ENCODE results near the gene SEC61A1.

SEC61A1 gene

DNA sequence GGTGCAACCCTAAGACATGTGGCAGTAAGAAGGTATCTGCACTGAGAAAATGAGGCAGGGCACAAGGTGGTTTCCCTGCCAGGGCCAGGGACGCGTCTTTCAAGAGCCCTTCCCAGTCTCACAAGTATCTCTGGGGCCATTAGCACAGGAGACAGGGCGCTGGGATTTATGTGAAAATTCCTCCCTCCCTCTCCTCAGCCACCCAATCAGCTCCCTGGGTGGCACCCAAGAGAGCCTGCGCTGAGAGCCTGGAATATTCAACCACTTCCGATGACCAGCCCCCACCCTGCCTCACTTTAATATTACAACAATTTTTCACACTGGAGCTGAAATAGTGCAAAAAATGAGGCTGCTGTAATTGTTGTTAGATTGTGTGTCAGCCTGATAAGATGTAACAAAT lies 26.1 kb downstream of the SEC61A1 start:
- DNase-seq = no peak

GRCh38 chr3:128078875-128079274 lies 26.6 kb downstream of the SEC61A1 start:
- no peak for DNase-seq

DNA sequence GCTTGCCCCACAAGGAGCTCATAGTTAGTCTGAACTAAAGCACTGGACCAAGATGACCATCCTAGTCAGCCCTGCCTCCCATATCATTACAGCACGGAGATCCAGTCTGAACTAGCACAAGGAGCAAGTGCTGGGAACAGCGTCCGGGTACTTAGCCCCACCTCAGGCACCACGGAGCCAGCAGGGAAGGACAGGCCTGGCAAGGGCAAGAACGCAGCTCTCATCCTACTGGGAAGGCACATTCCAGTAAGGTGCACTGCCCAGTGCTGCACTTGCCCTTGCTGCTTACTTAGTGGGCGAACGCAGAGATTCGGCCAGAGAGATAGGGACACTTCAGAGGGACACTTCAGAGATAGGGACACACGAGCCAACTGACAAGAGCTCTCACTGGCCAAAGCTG lies 27.6 kb downstream of the SEC61A1 start:
- no peak for DNase-seq

- no peak for DNase-seq
Observed at GRCh38 chr3:128080323-128081080, 28.3 kb downstream of the SEC61A1 start.

- no peak for DNase-seq
Observed at GRCh38 chr3:128081226-128081625, 29.0 kb downstream of the SEC61A1 start.

GRCh38 chr3:128081846-128082245 lies 29.6 kb downstream of the SEC61A1 start:
- no peak for DNase-seq

DNA sequence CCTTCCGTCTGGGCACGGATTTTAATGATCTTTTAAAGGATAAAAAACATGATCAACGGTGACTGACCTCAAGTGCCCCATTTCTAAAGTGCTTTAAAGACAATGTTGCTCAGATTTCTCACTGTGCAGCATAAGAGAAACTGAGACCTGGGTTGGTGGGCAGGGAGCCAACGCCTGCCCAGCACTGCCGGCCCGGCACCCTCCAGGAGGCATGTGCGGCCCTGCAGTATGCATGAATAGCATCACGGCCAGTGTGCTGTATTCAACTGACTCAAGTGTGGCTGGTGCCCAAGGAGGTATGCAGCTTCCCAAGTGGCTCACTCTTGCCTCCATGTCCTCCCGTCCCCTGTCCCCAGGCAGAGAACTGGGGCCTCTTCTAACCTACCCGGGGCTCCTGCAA lies 30.3 kb downstream of the SEC61A1 start:
- no peak for DNase-seq

DNA sequence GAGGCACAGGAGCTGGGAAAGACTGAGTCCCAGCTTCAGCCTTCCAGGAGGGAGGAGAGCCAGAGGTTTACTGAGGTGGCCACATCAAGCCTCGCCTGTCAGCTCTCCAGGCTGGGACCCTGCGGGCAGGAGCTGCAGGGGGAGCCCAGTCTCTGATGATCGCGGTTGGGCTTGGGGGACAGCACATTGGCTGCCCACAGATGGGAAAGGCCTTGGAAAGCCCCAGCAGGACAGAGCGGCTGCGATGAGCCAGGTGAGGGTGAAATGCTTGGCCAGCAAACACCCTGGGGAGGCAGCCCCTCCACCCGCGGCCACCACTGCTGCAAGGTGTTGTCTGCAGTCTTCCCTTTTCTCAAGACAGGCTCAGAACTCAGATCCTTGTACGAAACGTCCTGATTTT lies 31.2 kb downstream of the SEC61A1 start:
- DNase-seq = no peak

DNA sequence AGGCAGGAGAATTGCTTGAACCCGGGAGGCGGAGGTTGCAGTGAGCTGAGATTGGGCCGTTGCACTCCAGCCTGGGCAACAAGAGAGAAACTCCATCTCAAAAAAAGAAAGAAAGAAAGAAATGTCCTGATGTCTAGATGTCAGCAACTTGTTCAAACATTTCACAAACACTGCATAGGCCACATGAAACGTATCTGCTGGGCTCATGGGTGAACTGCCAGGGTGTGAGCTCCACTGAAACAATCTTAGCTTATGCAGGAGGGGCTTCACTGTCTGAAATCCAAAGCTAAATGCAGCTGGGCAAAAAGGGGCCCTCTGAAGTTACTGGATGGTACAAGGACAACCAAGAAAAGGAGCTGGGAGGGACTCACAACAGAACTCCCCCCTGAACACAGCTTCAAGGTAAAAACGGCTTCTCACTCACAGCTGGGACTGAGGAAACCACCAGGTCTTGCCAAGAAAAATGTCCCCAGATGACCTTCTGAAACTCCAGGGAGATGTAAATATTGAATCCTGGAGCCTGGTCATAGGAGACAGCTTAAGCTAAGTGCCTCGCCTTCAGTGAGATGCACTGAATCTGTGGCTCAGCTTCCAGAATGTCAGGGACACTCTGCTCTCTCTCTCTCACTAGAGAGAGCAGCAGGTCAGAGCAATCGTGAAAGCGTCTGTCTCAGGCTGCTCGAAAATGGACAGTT lies 31.9 kb downstream of the SEC61A1 start:
- no peak for DNase-seq

- no peak for DNase-seq
Observed at GRCh38 chr3:128084675-128085021, 32.4 kb downstream of the SEC61A1 start.

GRCh38 chr3:128089135-128089534 lies 36.9 kb downstream of the SEC61A1 start:
- no peak for DNase-seq

GRCh38 chr3:128091586-128091985 lies 39.3 kb downstream of the SEC61A1 start:
- DNase-seq = no peak

GRCh38 chr3:128094295-128095151 lies 42.3 kb downstream of the SEC61A1 start:
- DNase-seq = no peak

- peak; percentile 53 for DNase-seq
Observed at GRCh38 chr3:128095222-128095703, 43.0 kb downstream of the SEC61A1 start.

- no peak for DNase-seq
Observed at GRCh38 chr3:128098234-128098633, 46.0 kb downstream of the SEC61A1 start.

DNA sequence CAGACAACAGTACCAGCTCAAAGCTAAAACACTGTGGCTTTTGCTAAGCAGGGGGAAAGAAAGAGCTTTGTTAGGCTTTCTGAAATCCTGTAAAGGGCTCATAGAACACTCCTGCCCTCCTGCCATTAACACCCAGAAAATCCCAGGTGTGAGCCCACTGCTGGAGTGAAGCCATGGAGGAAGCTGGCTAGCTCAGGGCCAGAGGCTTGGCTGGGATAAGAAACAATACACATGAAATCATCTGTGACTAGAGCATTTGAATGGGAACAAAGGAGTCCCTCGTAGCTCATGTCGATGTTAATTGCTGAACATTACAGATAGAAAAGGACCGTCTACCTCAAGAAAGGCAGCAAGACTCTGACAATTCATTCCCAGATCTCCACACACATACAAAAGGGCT lies 47.9 kb downstream of the SEC61A1 start:
- no peak for DNase-seq

DNA sequence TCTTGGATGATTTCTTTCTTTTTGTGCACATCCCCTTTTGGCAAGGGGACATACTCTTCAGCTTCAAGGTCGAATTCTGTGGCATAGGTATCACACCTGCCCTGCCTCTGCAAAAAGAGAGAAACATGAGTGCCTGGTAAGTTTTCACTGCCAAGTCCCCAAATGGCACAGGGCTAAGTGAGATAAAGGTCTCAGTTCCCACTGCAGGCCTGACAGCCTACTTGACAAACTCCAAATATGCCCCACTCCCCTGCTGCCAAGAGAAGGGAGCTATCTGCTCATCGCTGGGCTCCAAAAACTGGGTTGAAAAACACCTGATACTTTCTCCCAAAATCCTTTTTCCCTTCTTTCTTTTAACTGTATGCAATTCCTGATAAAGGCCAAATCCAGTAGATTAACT lies 48.4 kb downstream of the SEC61A1 start:
- DNase-seq = no peak

- DNase-seq = no peak
Observed at GRCh38 chr3:128103136-128103676, 51.0 kb downstream of the SEC61A1 start.

GRCh38 chr3:128107834-128108233 lies 55.6 kb downstream of the SEC61A1 start:
- peak; percentile 63 for DNase-seq

DNA sequence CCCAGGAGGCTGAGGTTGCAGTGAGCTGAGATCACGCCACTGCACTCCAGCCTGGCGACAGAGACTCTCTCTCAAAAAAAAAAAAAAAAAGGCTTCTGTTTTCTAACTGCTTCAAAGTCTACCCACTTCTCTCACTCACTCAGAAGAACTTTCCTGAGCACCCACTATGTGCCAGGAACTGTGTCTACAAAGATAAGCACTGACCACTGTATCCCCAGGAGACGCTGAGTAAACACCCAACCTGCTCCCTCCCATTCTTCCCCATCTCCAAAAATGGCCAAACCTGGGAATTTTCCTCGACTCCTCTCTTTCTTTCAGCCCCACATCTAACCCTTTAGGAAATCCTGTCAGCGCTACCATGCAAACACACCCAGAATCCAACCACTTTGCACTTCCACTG lies 58.9 kb downstream of the SEC61A1 start:
- DNase-seq = no peak

DNA sequence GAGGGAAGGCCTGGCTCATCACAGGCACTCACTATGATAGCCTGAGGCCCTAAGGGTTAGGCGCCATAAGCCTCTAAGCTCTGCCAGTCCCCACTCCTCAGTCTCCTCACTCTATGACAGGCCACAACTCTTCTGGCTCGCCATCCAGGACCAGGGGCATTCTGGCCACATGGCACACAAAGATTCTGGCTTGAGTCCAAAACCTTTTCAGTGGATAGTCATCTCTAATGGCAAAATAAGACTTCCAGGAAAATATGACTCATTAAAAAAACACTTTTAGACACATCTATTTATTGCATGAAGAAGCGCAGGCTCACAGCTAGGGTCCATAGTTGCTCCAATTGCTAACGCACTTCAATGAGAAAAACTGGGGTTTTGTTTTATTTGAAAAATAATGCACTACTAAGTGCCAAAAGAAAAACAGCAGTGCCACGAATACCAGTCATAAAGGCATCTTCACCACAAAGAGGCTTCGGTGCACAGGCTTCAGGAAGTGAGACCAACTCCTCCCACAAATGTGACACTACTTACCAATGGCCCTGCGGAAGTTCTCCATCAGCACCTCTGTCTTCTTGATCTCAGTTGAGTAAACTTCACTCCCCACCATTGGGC lies 60.2 kb downstream of the SEC61A1 start:
- peak; percentile 39 for DNase-seq

Measured in NCI-H2029 treated with DMSO at 0.1 percent for 48 hours (cell line).